ENCODE measurements around the gene RPGRIP1. TPM values are rescaled to one million over a fixed set of nuclear protein-coding genes. Genes with fewer than 3 reads are reported as not detected.

RPGRIP1 gene
- total RNA-seq, 1 experiment from 2014 or later = 0.07 TPM

DNA sequence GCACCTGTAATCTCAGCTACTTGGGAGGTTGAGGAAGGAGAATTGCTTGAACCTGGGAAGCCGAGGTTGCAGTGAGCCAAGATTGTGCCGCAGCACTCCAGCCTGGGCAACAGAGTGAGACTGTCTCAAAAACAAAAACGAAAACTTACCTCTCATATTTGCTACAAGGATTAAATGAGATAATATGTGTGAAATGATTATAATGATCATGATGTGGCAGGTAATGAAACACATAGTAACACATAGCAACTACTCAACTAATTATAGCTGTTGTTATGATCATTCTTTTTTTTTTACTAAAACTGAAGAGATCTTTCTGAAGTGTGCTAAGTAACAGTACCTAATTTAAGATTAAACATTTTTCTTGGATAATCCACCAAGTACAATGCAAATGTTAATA is 30.1 kb downstream of the RPGRIP1 start:
- H3K4me1 ChIP-seq (ENCODE audit: insufficient read depth, low read length) = 0 out of 2 replicates have a peak, but pooled peaks cover 2% of the 10 kb centered on the region
- H4K20me1 ChIP-seq (ENCODE audit: control insufficient read depth, insufficient read depth, insufficient read length) = no peaks in the 10 kb centered on the region
- H4K5ac ChIP-seq (ENCODE audit: insufficient read length, low read depth, low read length) = no peak overlapping the region
- H3K9ac ChIP-seq (ENCODE audit: extremely low read depth, insufficient read length, low read length) = no peak overlapping the region
- no peak overlapping the region for H3K4ac ChIP-seq (ENCODE audit: low read depth, low read length)
- Mint-ChIP-seq H3K4me3 (no peak overlapping the region), H3K27me3 (ENCODE audit: low read depth) (no peaks in the 10 kb centered on the region), H3K4me1 (peaks cover 26 to 30% of the 10 kb centered on the region in 2 experiments), H3K36me3 (ENCODE audit: insufficient read depth in 1 of 3, low read depth in 3 of 3) (no peaks in the 10 kb centered on the region), H3K27ac (no peak overlapping the region), H3K9me3 (no peaks in the 10 kb centered on the region)
- no peak for TF ChIP-seq CTCF (conservative IDR thresholded peaks at IDR 0.05)
- H3K23me2 ChIP-seq (ENCODE audit: insufficient read length, low read depth, low read length, poor library complexity, severe bottlenecking) = peaks cover 3% of the 10 kb centered on the region
- no peak overlapping the region for H3T11ph ChIP-seq (ENCODE audit: low read length)
- H3K4me2 ChIP-seq (ENCODE audit: insufficient read depth, insufficient read length, low read length) = no peak overlapping the region
- DNase-seq = no peak
- no peak overlapping the region for H4K8ac ChIP-seq (replicated peaks; ENCODE audit: insufficient read length, low read depth, low read length)
- no peak overlapping the region for H2BK5ac ChIP-seq (ENCODE audit: insufficient read length, low read length)
- no peak overlapping the region for H4K91ac ChIP-seq (ENCODE audit: insufficient read length, low read depth, low read length)
- no peak overlapping the region for H3K27ac ChIP-seq (ENCODE audit: insufficient read length, low read depth, low read length)
- no peak overlapping the region for H2BK15ac ChIP-seq (ENCODE audit: low read depth, low read length)
- H3K14ac ChIP-seq (ENCODE audit: insufficient read depth, low read length) = no peak overlapping the region
- no peaks in the 10 kb centered on the region for H3K79me1 ChIP-seq (ENCODE audit: insufficient read depth, low read depth, low read length, poor library complexity, severe bottlenecking)
- no peak overlapping the region for H3K18ac ChIP-seq (ENCODE audit: insufficient read length, low read depth, low read length)
- H2BK12ac ChIP-seq (ENCODE audit: insufficient read length, low read depth, low read length) = no peak overlapping the region
- no peak overlapping the region for H2BK20ac ChIP-seq (ENCODE audit: low read depth, low read length, poor library complexity, severe bottlenecking)
- no CpG with 5 or more reads among the region's 3 CpGs for WGBS (ENCODE audit: extremely low coverage, insufficient read length, low lambda C conversion rate)
- H2BK120ac ChIP-seq (ENCODE audit: low read depth, low read length, poor library complexity, severe bottlenecking) = no peak overlapping the region
- no peak overlapping the region for H2AFZ ChIP-seq (ENCODE audit: low read length)
- no peaks in the 10 kb centered on the region for H3K79me2 ChIP-seq (ENCODE audit: insufficient read depth, low read length)
- no peak overlapping the region for H3K23ac ChIP-seq (ENCODE audit: insufficient read length, low read depth, low read length)
- H3K56ac ChIP-seq (ENCODE audit: insufficient read length, low read depth, low read length) = no peak overlapping the region
- H3K27me3 ChIP-seq (ENCODE audit: insufficient read depth, low read length) = no peaks in the 10 kb centered on the region
- H3K9me3 ChIP-seq (ENCODE audit: control insufficient read depth, low read depth, low read length) = no peaks in the 10 kb centered on the region
- H2AK5ac ChIP-seq (ENCODE audit: insufficient read length, low read length) = no peak overlapping the region
